Spleen (tissue), 7 donors: Measurements from ENCODE around the gene C7.

Experiments used
- CTCF ChIP-seq, 11 experiments: fragments of 200-600 bp in 7 of 11; fragments of 450-650 bp in 4 of 11; sonication (generic) in 4 of 11; IDR thresholded peaks in 8 of 11; conservative IDR thresholded peaks in 3 of 11; 1 replicate in 7 of 11; 2 replicates in 4 of 11; pipeline versions ENCODE4 v1.4.0 to v1.8.0; 2016 to 2021; ENCODE audit warnings: antibody characterized with exemption in 11 of 11, inconsistent platforms in 4 of 11, mild to moderate bottlenecking in 1 of 11
- POLR2A ChIP-seq, 3 donors: fragments of 450-650 bp; IDR thresholded peaks; one replicate each; pipeline ENCODE4 v1.5.1; 2017; ENCODE audit warnings: antibody characterized with exemption in 3 of 3, mild to moderate bottlenecking in 1 of 3
- POLR2AphosphoS5 ChIP-seq, 3 donors: sonication (generic); formaldehyde crosslinking; IDR thresholded peaks; one replicate each; pipeline ENCODE4 v1.5.1; 2017; ENCODE audit warnings: antibody characterized with exemption in 3 of 3
- donor health status: DM: no; HTN: no; CAD: no; lungs with moderate emphysema.
- donor health status: DM: no; HTN: no; CAD: no.
- donor health status: DM: no; HTN: no; CAD: no.

- TF ChIP-seq CTCF (IDR thresholded peaks at IDR 0.05 in 8 of 11, conservative IDR thresholded peaks at IDR 0.05 in 3 of 11) (no peak), POLR2A (IDR thresholded peaks at IDR 0.05) (no peak), POLR2AphosphoS5 (IDR thresholded peaks at IDR 0.05) (no peak)
These were observed 82.8 kb downstream of the C7 start for GRCh38 chr5:40991981-40992559.
